WTC11 (cell line): ENCODE results near the gene NUCB2. TPM values are rescaled to one million over a fixed set of nuclear protein-coding genes. Genes with fewer than 3 reads are reported as not detected.

Experiments used
- ATAC-seq: fragments of 200-7000 bp; cut with Tn5 transposase; 2 replicates; pipeline ENCODE4 v1.10.0; 2021; ENCODE audit warnings: mild to moderate bottlenecking, moderate library complexity
- CTCF ChIA-PET: fragments of 300-600 bp; sonication (Branson Sonifier 250); formaldehyde crosslinking; loops from one replicate; lab custom pipeline; 2021; ENCODE audit warnings: antibody characterized with exemption; lab: Charles Lee
- POLR2A ChIA-PET: fragments of 350-600 bp; sonication (Branson Sonifier 250); formaldehyde crosslinking; loops from one replicate; lab custom pipeline; 2021; ENCODE audit warnings: antibody characterized with exemption; lab: Charles Lee
- DNase-seq: peaks from one replicate; pipeline ENCODE4 v3.0.0; 2021; ENCODE audit warnings: low spot score
- H3K27ac Mint-ChIP-seq: 2 replicates; pipeline ENCODE4 v1.8.0; 2021; ENCODE audit warnings: mixed read lengths
- H3K27me3 Mint-ChIP-seq: 2 replicates; pipeline ENCODE4 v1.8.0; 2021; ENCODE audit warnings: low read depth, mild to moderate bottlenecking, moderate library complexity, mixed read lengths
- H3K36me3 Mint-ChIP-seq: 2 replicates; pipeline ENCODE4 v1.8.0; 2021; ENCODE audit warnings: mixed read lengths
- H3K4me1 Mint-ChIP-seq: 2 replicates; pipeline ENCODE4 v1.8.0; 2022; ENCODE audit warnings: mixed read lengths
- H3K4me3 Mint-ChIP-seq: 2 replicates; pipeline ENCODE4 v1.8.0; 2021; ENCODE audit warnings: mild to moderate bottlenecking, moderate library complexity, mixed read lengths
- H3K9me3 Mint-ChIP-seq: 2 replicates; pipeline ENCODE4 v1.8.0; 2021; ENCODE audit warnings: mixed read lengths
- ATF1 ChIP-seq: sonication (generic); formaldehyde crosslinking; IDR thresholded peaks from 2 replicates; pipeline ENCODE4 v1.8.1; 2023; ENCODE audit warnings: mild to moderate bottlenecking, moderate library complexity, missing genetic modification reagents
- CREM ChIP-seq: sonication (generic); formaldehyde crosslinking; IDR thresholded peaks from 2 replicates; pipeline ENCODE4 v1.8.1; 2022; ENCODE audit warnings: mild to moderate bottlenecking, missing genetic modification reagents, moderate library complexity
- ELF4 ChIP-seq: sonication (generic); formaldehyde crosslinking; IDR thresholded peaks from 2 replicates; pipeline ENCODE4 v1.8.1; 2022; ENCODE audit warnings: low read depth, mild to moderate bottlenecking, moderate library complexity, missing genetic modification reagents
- ETV6 ChIP-seq: sonication (generic); formaldehyde crosslinking; IDR thresholded peaks from 2 replicates; pipeline ENCODE4 v1.8.1; 2022; ENCODE audit warnings: mild to moderate bottlenecking, missing genetic modification reagents
- FOXP1 ChIP-seq: sonication (generic); formaldehyde crosslinking; IDR thresholded peaks from 2 replicates; pipeline ENCODE4 v1.8.0; 2022; ENCODE audit warnings: missing genetic modification reagents, mild to moderate bottlenecking, moderate library complexity, borderline replicate concordance
- GABPB1 ChIP-seq: sonication (generic); formaldehyde crosslinking; IDR thresholded peaks from 2 replicates; pipeline ENCODE4 v1.8.1; 2023; ENCODE audit warnings: mild to moderate bottlenecking, missing genetic modification reagents
- MXD4 ChIP-seq: fragments of 250-450 bp; sonication (Bioruptor Pico); IDR thresholded peaks from 2 replicates; pipeline ENCODE4 v1.8.0; 2021; ENCODE audit warnings: mild to moderate bottlenecking, moderate library complexity, borderline replicate concordance
- NR2C2 ChIP-seq: sonication (generic); formaldehyde crosslinking; IDR thresholded peaks from 2 replicates; pipeline ENCODE4 v1.8.0; 2022; ENCODE audit warnings: mild to moderate bottlenecking, missing genetic modification reagents
- SMAD4 ChIP-seq: sonication (generic); formaldehyde crosslinking; IDR thresholded peaks from 2 replicates; pipeline ENCODE4 v1.8.0; 2022; ENCODE audit warnings: mild to moderate bottlenecking, missing genetic modification reagents
- SOX15 ChIP-seq: fragments of 250-450 bp; sonication (Bioruptor Pico); IDR thresholded peaks from 2 replicates; pipeline ENCODE4 v1.9.0; 2021; ENCODE audit warnings: mild to moderate bottlenecking
- TP53 ChIP-seq: sonication (generic); formaldehyde crosslinking; IDR thresholded peaks from 2 replicates; pipeline ENCODE4 v1.8.1; 2023; ENCODE audit warnings: mild to moderate bottlenecking, missing genetic modification reagents
- ZNF416 ChIP-seq: fragments of 250-450 bp; sonication (Bioruptor Pico); IDR thresholded peaks from 2 replicates; pipeline ENCODE4 v1.9.0; 2021; ENCODE audit warnings: mild to moderate bottlenecking, inconsistent platforms
- total RNA-seq: library from RNA; stranded (reverse); gene quantifications from 3 replicates; pipeline ENCODE4 v1.2.3, GENCODE V29; 2021
- TF ChIP-seq, protein P1 (sequence below): sonication (generic); formaldehyde crosslinking; IDR thresholded peaks from 2 replicates; pipeline ENCODE4 v1.8.1; 2023; ENCODE audit warnings: mild to moderate bottlenecking, missing genetic modification reagents, borderline replicate concordance
- TF ChIP-seq, protein P2 (sequence below): fragments of 250-450 bp; sonication (Bioruptor Pico); IDR thresholded peaks from 2 replicates; pipeline ENCODE4 v2.1.2; 2022; ENCODE audit warnings: mild to moderate bottlenecking, moderate library complexity
- TF ChIP-seq, protein P3 (sequence below): sonication (generic); formaldehyde crosslinking; IDR thresholded peaks from 2 replicates; pipeline ENCODE4 v1.8.1; 2022; ENCODE audit warnings: low read depth, mild to moderate bottlenecking, moderate library complexity, missing genetic modification reagents, borderline replicate concordance
- TF ChIP-seq, protein P4 (sequence below): sonication (generic); formaldehyde crosslinking; conservative IDR thresholded peaks from 2 replicates; pipeline ENCODE4 v1.8.1; 2023; ENCODE audit warnings: mild to moderate bottlenecking, low read depth, missing genetic modification reagents, moderate library complexity
- TF ChIP-seq, protein P5 (sequence below): fragments of 250-450 bp; sonication (Bioruptor Pico); IDR thresholded peaks from 2 replicates; pipeline ENCODE4 v1.8.0; 2021; ENCODE audit warnings: mild to moderate bottlenecking
- TF ChIP-seq, protein P6 (sequence below): fragments of 250-450 bp; sonication (Bioruptor Pico); IDR thresholded peaks from 2 replicates; pipeline ENCODE4 v1.9.0; 2021; ENCODE audit warnings: mild to moderate bottlenecking
- TF ChIP-seq, protein P7 (sequence below): sonication (generic); formaldehyde crosslinking; IDR thresholded peaks from 2 replicates; pipeline ENCODE4 v1.8.1; 2022; ENCODE audit warnings: mild to moderate bottlenecking, moderate library complexity, missing genetic modification reagents
- TF ChIP-seq, protein P8 (sequence below): sonication (generic); formaldehyde crosslinking; IDR thresholded peaks from 2 replicates; pipeline ENCODE4 v1.8.1; 2022; ENCODE audit warnings: mild to moderate bottlenecking, missing genetic modification reagents, moderate library complexity, borderline replicate concordance
- TF ChIP-seq, protein P9 (sequence below): sonication (generic); formaldehyde crosslinking; IDR thresholded peaks from 2 replicates; pipeline ENCODE4 v1.8.0; 2022; ENCODE audit warnings: mild to moderate bottlenecking, missing genetic modification reagents

Gene NUCB2
- total RNA-seq, 1 experiment from 2014 or later, result 16.1 TPM

DNA sequence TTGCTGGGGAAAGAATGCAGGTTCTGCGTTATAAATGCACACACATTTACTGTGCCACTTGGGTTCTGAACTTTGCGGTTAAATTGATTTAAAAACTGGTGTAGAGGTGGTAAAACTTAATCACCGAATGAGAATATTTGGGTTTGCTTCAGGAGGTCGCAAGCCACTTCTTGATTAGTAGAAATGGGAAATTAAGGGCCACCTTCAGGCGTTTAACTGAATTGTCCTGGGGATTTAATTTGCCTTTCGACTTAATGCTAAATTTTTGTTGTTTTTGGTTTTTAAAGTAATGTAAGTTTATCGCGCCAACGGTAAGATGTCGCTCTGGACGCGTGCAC, 74.6 kb downstream of the NUCB2 start:
- H3K36me3 Mint-ChIP-seq, result no peaks in the 10 kb centered on the region
- CTCF ChIA-PET, result no interaction called here
- H3K9me3 Mint-ChIP-seq, result peaks cover 7% of the 10 kb centered on the region
- H3K27ac Mint-ChIP-seq, result no peak overlapping the region
- TF ChIP-seq, protein P1, sequence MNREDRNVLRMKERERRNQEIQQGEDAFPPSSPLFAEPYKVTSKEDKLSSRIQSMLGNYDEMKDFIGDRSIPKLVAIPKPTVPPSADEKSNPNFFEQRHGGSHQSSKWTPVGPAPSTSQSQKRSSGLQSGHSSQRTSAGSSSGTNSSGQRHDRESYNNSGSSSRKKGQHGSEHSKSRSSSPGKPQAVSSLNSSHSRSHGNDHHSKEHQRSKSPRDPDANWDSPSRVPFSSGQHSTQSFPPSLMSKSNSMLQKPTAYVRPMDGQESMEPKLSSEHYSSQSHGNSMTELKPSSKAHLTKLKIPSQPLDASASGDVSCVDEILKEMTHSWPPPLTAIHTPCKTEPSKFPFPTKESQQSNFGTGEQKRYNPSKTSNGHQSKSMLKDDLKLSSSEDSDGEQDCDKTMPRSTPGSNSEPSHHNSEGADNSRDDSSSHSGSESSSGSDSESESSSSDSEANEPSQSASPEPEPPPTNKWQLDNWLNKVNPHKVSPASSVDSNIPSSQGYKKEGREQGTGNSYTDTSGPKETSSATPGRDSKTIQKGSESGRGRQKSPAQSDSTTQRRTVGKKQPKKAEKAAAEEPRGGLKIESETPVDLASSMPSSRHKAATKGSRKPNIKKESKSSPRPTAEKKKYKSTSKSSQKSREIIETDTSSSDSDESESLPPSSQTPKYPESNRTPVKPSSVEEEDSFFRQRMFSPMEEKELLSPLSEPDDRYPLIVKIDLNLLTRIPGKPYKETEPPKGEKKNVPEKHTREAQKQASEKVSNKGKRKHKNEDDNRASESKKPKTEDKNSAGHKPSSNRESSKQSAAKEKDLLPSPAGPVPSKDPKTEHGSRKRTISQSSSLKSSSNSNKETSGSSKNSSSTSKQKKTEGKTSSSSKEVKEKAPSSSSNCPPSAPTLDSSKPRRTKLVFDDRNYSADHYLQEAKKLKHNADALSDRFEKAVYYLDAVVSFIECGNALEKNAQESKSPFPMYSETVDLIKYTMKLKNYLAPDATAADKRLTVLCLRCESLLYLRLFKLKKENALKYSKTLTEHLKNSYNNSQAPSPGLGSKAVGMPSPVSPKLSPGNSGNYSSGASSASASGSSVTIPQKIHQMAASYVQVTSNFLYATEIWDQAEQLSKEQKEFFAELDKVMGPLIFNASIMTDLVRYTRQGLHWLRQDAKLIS (CRISPR knock-in tag), result no peak
- TF ChIP-seq, protein P2, sequence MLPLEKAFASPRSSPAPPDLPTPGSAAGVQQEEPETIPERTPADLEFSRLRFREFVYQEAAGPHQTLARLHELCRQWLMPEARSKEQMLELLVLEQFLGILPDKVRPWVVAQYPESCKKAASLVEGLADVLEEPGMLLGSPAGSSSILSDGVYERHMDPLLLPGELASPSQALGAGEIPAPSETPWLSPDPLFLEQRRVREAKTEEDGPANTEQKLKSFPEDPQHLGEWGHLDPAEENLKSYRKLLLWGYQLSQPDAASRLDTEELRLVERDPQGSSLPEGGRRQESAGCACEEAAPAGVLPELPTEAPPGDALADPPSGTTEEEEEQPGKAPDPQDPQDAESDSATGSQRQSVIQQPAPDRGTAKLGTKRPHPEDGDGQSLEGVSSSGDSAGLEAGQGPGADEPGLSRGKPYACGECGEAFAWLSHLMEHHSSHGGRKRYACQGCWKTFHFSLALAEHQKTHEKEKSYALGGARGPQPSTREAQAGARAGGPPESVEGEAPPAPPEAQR (CRISPR knock-in tag), result no peak
- TF ChIP-seq, protein P3, sequence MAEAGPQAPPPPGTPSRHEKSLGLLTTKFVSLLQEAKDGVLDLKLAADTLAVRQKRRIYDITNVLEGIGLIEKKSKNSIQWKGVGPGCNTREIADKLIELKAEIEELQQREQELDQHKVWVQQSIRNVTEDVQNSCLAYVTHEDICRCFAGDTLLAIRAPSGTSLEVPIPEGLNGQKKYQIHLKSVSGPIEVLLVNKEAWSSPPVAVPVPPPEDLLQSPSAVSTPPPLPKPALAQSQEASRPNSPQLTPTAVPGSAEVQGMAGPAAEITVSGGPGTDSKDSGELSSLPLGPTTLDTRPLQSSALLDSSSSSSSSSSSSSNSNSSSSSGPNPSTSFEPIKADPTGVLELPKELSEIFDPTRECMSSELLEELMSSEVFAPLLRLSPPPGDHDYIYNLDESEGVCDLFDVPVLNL (CRISPR knock-in tag), result no peak
- no peak for TF ChIP-seq SOX15
- no peak for TF ChIP-seq FOXP1 (CRISPR knock-in tag)
- TF ChIP-seq, protein P4, sequence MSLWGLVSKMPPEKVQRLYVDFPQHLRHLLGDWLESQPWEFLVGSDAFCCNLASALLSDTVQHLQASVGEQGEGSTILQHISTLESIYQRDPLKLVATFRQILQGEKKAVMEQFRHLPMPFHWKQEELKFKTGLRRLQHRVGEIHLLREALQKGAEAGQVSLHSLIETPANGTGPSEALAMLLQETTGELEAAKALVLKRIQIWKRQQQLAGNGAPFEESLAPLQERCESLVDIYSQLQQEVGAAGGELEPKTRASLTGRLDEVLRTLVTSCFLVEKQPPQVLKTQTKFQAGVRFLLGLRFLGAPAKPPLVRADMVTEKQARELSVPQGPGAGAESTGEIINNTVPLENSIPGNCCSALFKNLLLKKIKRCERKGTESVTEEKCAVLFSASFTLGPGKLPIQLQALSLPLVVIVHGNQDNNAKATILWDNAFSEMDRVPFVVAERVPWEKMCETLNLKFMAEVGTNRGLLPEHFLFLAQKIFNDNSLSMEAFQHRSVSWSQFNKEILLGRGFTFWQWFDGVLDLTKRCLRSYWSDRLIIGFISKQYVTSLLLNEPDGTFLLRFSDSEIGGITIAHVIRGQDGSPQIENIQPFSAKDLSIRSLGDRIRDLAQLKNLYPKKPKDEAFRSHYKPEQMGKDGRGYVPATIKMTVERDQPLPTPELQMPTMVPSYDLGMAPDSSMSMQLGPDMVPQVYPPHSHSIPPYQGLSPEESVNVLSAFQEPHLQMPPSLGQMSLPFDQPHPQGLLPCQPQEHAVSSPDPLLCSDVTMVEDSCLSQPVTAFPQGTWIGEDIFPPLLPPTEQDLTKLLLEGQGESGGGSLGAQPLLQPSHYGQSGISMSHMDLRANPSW, result no peak
- TF ChIP-seq CREM (CRISPR knock-in tag), result no peak
- no peak for TF ChIP-seq NR2C2
- TF ChIP-seq ELF4 (CRISPR knock-in tag), result no peak
- no peak for TF ChIP-seq TP53 (CRISPR knock-in tag)
- TF ChIP-seq, all 79 proteins: peak for 0
- POLR2A ChIA-PET, result no interaction called here
- peaks cover 83% of the 10 kb centered on the region for H3K27me3 Mint-ChIP-seq
- H3K4me1 Mint-ChIP-seq, result peaks cover 27% of the 10 kb centered on the region
- ATAC-seq (no peak), DNase-seq (no peak)
- peak overlapping the region; percentile 82 for H3K4me3 Mint-ChIP-seq

DNA sequence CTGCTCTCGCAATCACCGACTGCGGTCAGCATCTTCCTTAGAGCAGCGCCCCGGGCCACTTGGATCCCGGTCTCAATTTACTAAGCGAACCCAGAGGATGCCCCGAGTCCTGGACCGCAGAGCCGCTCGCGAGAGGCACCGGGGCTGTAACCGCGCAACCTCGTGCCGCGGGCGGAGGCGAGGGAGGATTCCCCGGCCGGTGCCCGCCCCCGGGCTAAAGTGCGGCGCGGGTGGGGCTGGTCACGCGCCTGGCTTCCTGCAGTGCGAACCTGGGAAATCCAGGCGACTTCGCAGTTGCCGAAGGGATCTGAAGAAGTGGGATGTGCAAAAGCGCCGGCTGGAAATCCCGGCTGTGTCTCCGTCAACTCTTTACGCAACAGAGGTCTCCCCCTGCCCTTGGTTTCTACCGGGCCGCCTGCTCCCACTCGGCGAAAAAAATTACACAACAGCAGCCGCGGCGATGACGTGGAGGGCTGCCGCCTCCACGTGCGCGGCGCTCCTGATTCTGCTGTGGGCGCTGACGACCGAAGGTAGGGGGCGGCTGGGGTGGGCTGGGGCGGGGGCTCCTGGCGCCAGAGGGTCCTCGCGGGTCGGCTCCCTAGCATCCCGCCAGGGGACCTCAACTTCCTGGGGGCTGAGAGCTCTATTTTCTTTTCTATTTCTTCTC, 75.1 kb downstream of the NUCB2 start, which contains the start of gene NCR3LG1:
Gene NCR3LG1, plus strand, starts transcription at position 291 of the 667 bp plus-strand sequence. Its CDS starts 170 bp downstream, at position 461.
- ChIA-PET POLR2A (interaction anchor here (0.7 kb wide), 1 partner anchor 13 kb away, joined by 9 read pairs; no protein-coding TSS in a partner anchor), CTCF (interaction anchor here (0.6 to 3.7 kb wide), 3 partner anchors 13 to 251 kb away, joined by 4 to 41 read pairs (median 5); no protein-coding TSS in a partner anchor)
- H3K4me3 Mint-ChIP-seq, result peak within 1 kb of the TSS; percentile 82
- peaks cover 85% of the 10 kb centered on the region for H3K27me3 Mint-ChIP-seq
- DNase-seq (peak; percentile 59), ATAC-seq (peak; percentile 59)
- peaks cover 12% of the 10 kb centered on the region for H3K9me3 Mint-ChIP-seq
- no peak within 1 kb of the TSS for H3K27ac Mint-ChIP-seq
- H3K4me1 Mint-ChIP-seq, result peaks cover 27% of the 10 kb centered on the region
- H3K36me3 Mint-ChIP-seq, result peaks cover 2% of the 10 kb centered on the region
- TF ChIP-seq, protein P5, sequence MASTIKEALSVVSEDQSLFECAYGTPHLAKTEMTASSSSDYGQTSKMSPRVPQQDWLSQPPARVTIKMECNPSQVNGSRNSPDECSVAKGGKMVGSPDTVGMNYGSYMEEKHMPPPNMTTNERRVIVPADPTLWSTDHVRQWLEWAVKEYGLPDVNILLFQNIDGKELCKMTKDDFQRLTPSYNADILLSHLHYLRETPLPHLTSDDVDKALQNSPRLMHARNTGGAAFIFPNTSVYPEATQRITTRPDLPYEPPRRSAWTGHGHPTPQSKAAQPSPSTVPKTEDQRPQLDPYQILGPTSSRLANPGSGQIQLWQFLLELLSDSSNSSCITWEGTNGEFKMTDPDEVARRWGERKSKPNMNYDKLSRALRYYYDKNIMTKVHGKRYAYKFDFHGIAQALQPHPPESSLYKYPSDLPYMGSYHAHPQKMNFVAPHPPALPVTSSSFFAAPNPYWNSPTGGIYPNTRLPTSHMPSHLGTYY (CRISPR knock-in tag), result no peak
- TF ChIP-seq, protein P6, sequence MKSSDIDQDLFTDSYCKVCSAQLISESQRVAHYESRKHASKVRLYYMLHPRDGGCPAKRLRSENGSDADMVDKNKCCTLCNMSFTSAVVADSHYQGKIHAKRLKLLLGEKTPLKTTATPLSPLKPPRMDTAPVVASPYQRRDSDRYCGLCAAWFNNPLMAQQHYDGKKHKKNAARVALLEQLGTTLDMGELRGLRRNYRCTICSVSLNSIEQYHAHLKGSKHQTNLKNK (CRISPR knock-in tag), result no peak
- TF ChIP-seq, protein P7, sequence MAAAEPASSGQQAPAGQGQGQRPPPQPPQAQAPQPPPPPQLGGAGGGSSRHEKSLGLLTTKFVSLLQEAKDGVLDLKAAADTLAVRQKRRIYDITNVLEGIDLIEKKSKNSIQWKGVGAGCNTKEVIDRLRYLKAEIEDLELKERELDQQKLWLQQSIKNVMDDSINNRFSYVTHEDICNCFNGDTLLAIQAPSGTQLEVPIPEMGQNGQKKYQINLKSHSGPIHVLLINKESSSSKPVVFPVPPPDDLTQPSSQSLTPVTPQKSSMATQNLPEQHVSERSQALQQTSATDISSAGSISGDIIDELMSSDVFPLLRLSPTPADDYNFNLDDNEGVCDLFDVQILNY (CRISPR knock-in tag), result no peak
- no peak for TF ChIP-seq ATF1 (CRISPR knock-in tag)
- TF ChIP-seq SMAD4 (CRISPR knock-in tag), result no peak
- TF ChIP-seq SOX15, result no peak
- peak; percentile 24; the same call in 1 of the 2 replicates for TF ChIP-seq GABPB1 (CRISPR knock-in tag)
- TF ChIP-seq ETV6 (CRISPR knock-in tag), result no peak
- TF ChIP-seq MXD4 (CRISPR knock-in tag), result no peak
- TF ChIP-seq ZNF416 (CRISPR knock-in tag), result no peak
- TF ChIP-seq, protein P8, sequence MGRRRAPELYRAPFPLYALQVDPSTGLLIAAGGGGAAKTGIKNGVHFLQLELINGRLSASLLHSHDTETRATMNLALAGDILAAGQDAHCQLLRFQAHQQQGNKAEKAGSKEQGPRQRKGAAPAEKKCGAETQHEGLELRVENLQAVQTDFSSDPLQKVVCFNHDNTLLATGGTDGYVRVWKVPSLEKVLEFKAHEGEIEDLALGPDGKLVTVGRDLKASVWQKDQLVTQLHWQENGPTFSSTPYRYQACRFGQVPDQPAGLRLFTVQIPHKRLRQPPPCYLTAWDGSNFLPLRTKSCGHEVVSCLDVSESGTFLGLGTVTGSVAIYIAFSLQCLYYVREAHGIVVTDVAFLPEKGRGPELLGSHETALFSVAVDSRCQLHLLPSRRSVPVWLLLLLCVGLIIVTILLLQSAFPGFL (CRISPR knock-in tag), result no peak
- TF ChIP-seq, protein P9, sequence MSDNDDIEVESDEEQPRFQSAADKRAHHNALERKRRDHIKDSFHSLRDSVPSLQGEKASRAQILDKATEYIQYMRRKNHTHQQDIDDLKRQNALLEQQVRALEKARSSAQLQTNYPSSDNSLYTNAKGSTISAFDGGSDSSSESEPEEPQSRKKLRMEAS (CRISPR knock-in tag), result peak; percentile 89
